K562 (cell line): ENCODE results near the gene ZNF260. TPM values are rescaled to one million over a fixed set of nuclear protein-coding genes. Genes with fewer than 3 reads are reported as not detected.

Source experiments
- ATAC-seq: fragments of 200-7000 bp; cut with Tn5 transposase; 3 replicates; pipeline ENCODE4 v1.9.1; 2020; ENCODE audit warnings: moderate library complexity
- BruUV-seq: library from RNA; stranded (reverse); fragments of 400-500 nt; replicated peaks from 2 replicates; lab custom pipeline; 2021; lab: Mats Ljungman, UMichigan
- CTCF ChIA-PET: fragments of 300-600 bp; formaldehyde crosslinking; extraction: SDS; loops from one replicate; lab custom pipeline; 2021; ENCODE audit warnings: low intra/inter-chr PET ratio; lab: Yijun Ruan, JAX
- POLR2A ChIA-PET: fragments of 300-600, 350-650 bp; sonication (Branson Sonifier 250); formaldehyde crosslinking; extraction: SDS; loops from one replicate; lab custom pipeline; 2021; ENCODE audit warnings: antibody characterized with exemption, inconsistent platforms; lab: Yijun Ruan, JAX
- DNase-seq, 4 experiments: peaks; one replicate each; pipeline versions ENCODE4 v3.0.0 to v3.0.0-alpha.2; 2011 to 2018; ENCODE audit warnings: low spot score in 3 of 4, mixed read lengths in 3 of 4; ENCODE audit errors: extremely low read depth in 1 of 4
- FAIRE-seq: peaks from 2 replicates; lab custom pipeline; 2011; peaks lifted over from hg19 to GRCh38; lab: Jason Lieb, UNC
- H2AFZ ChIP-seq: 2 replicates; pipeline ENCODE4 v1.6.0; 2011; ENCODE audit warnings: low read depth, low read length, control low read depth, inconsistent platforms
- H3K27ac ChIP-seq: fragments of 200-600 bp; 3 replicates; pipeline ENCODE4 v1.8.0; 2011; ENCODE audit warnings: low read depth, mild to moderate bottlenecking, control low read depth, inconsistent platforms, low read length, moderate library complexity, mixed read lengths; ENCODE audit errors: extremely low read depth
- H3K27me3 ChIP-seq, 2 experiments: fragments of 300-600 bp in 1 of 2; 2 replicates in 1 of 2; 3 replicates in 1 of 2; pipeline versions ENCODE4 v1.6.0 to v1.8.0; 2011; ENCODE audit warnings: inconsistent platforms in 2 of 2, low read length in 2 of 2, mild to moderate bottlenecking in 1 of 2, mixed read lengths in 1 of 2, moderate library complexity in 1 of 2; ENCODE audit not compliant: control insufficient read depth in 2 of 2, insufficient read depth in 2 of 2
- H3K36me3 ChIP-seq: fragments of 300-600 bp; 3 replicates; pipeline ENCODE4 v1.8.0; 2011; ENCODE audit warnings: mild to moderate bottlenecking, low read length, inconsistent platforms; ENCODE audit not compliant: control insufficient read depth, insufficient read depth
- H3K4me1 ChIP-seq, 2 experiments: fragments of 200-600 bp in 1 of 2; replicated peaks in 1 of 2; 2 replicates in 1 of 2; 3 replicates in 1 of 2; pipeline versions ENCODE4 v1.5.1 to v1.8.0; 2011; ENCODE audit warnings: inconsistent platforms in 2 of 2, low read length in 2 of 2, mild to moderate bottlenecking in 1 of 2, mixed read lengths in 1 of 2, moderate library complexity in 1 of 2; ENCODE audit not compliant: control insufficient read depth in 2 of 2, insufficient read depth in 2 of 2
- H3K4me2 ChIP-seq: 2 replicates; pipeline ENCODE4 v1.6.1; 2011; ENCODE audit warnings: low read length, control low read depth, inconsistent platforms, mixed read lengths; ENCODE audit not compliant: insufficient read depth
- H3K4me3 ChIP-seq: fragments of 200-600 bp; sonication (generic), shearing (Covaris generic); 2 replicates; pipeline ENCODE4 v1.5.1; 2016; ENCODE audit warnings: control low read depth, inconsistent platforms
- H3K79me2 ChIP-seq: fragments of 200-600 bp; 3 replicates; pipeline ENCODE4 v1.8.0; 2011; ENCODE audit warnings: low read length, inconsistent platforms; ENCODE audit not compliant: control insufficient read depth, insufficient read depth
- H3K9ac ChIP-seq, 2 experiments: 2 replicates each; pipeline versions ENCODE4 v1.6.0 to v1.6.1; 2011; ENCODE audit warnings: low read depth in 2 of 2, low read length in 2 of 2, control low read depth in 1 of 2, inconsistent platforms in 1 of 2, mild to moderate bottlenecking in 1 of 2, mixed read lengths in 1 of 2; ENCODE audit not compliant: insufficient read depth in 1 of 2
- H3K9me1 ChIP-seq: one replicate; pipeline ENCODE4 v1.6.0; 2011; ENCODE audit warnings: inconsistent platforms, mild to moderate bottlenecking, low read length, moderate library complexity; ENCODE audit not compliant: control insufficient read depth, insufficient read depth
- H3K9me3 ChIP-seq: replicated peaks from 2 replicates; pipeline ENCODE4 v1.5.1; 2011; ENCODE audit warnings: low read depth, low read length, inconsistent platforms; ENCODE audit not compliant: control insufficient read depth, insufficient read depth
- H4K20me1 ChIP-seq: replicated peaks from 2 replicates; pipeline ENCODE4 v1.6.1; 2011; ENCODE audit warnings: low read length, inconsistent platforms, mixed read lengths; ENCODE audit not compliant: control insufficient read depth, insufficient read depth
- C11orf30 ChIP-seq: fragments of 450-650 bp; IDR thresholded peaks from 2 replicates; pipeline ENCODE4 v1.6.1; 2016; ENCODE audit warnings: low read depth, mild to moderate bottlenecking
- CXXC5 ChIP-seq: fragments of 250-450 bp; sonication (Bioruptor Pico); IDR thresholded peaks from 2 replicates; pipeline ENCODE4 v1.8.0; 2022; ENCODE audit warnings: inconsistent platforms, mild to moderate bottlenecking, moderate library complexity
- HNRNPUL1 ChIP-seq: fragments of 200-400 bp; formaldehyde crosslinking; IDR thresholded peaks from 2 replicates; pipeline ENCODE4 v1.6.1; 2017; ENCODE audit warnings: low read length
- KDM2B ChIP-seq: fragments of 250-450 bp; sonication (Bioruptor Pico); IDR thresholded peaks from 2 replicates; pipeline ENCODE4 v1.8.0; 2021; ENCODE audit warnings: mild to moderate bottlenecking, moderate library complexity
- MTA3 ChIP-seq: fragments of 450-650 bp; formaldehyde crosslinking; IDR thresholded peaks from 2 replicates; pipeline ENCODE4 v1.6.1; 2017; ENCODE audit warnings: mild to moderate bottlenecking, borderline replicate concordance
- ZNF174 ChIP-seq: fragments of 250-450 bp; sonication (Bioruptor Pico); IDR thresholded peaks from 2 replicates; pipeline ENCODE4 v1.4.0; 2020; ENCODE audit warnings: mild to moderate bottlenecking
- ZNF263 ChIP-seq: sonication (generic); formaldehyde crosslinking; IDR thresholded peaks from 2 replicates; pipeline ENCODE4 v1.8.0; 2022; ENCODE audit warnings: mild to moderate bottlenecking, missing genetic modification reagents, borderline replicate concordance
- ZNF77 ChIP-seq: fragments of 250-450 bp; sonication (Bioruptor Pico); IDR thresholded peaks from 2 replicates; pipeline ENCODE4 v1.5.0; 2020
- ZZZ3 ChIP-seq: fragments of 450-650 bp; IDR thresholded peaks from 2 replicates; pipeline ENCODE4 v1.6.1; 2016; ENCODE audit warnings: antibody characterized with exemption, mild to moderate bottlenecking, moderate library complexity
- WGBS: fragments of 100-300 bp; shearing (Covaris generic); methylation state at CpG from one replicate; pipeline ENCODE4 v1.1.6; 2016; ENCODE audit warnings: low coverage, mixed read lengths; ENCODE audit not compliant: insufficient coverage; ENCODE audit errors: missing lambda C conversion rate; 5-methylcytosine and 5-hydroxymethylcytosine counted together
- in situ Hi-C: fragments of 300-500 bp; cut with MboI; formaldehyde crosslinking; loops from 4 replicates; pipeline ENCODE4 v1.15.0; 2018; ENCODE audit warnings: inconsistent platforms, mixed read lengths
- intact Hi-C: fragments of 100-400 bp; cut with micrococcal nuclease; formaldehyde crosslinking; loops from 2 replicates; pipeline ENCODE4 v1.14.2; 2022
- polyA plus RNA-seq, 8 experiments: library from polyadenylated mRNA; depleted of rRNA in 4 of 8; stranded (reverse) in 5 of 8; unstranded in 3 of 8; fragments of >200 nt; fragmentation: Nextera tagmentation in 2 of 8; fragmentation: Illumina TruSeq in 1 of 8; extraction: Ambion mirVana in 2 of 8; extraction: Trizol in 1 of 8; gene quantifications; 2 replicates each; pipeline versions ENCODE4 v1.2.1 to v1.2.3, GENCODE V29; 2011 to 2014; ENCODE audit warnings: inconsistent platforms in 1 of 8, missing spikeins in 1 of 8
- total RNA-seq, 7 experiments: library from RNA; depleted of rRNA in 6 of 7; stranded (reverse); fragments of >200 nt in 6 of 7; fragmentation: Illumina TruSeq in 2 of 7; extraction: Trizol in 2 of 7; gene quantifications; 2 replicates each; pipeline versions ENCODE4 v1.2.1 to v1.2.3, GENCODE V29; 2011 to 2021; ENCODE audit warnings: low replicate concordance in 1 of 7
- TF ChIP-seq, protein P1 (sequence below): fragments of 250-450 bp; sonication (Bioruptor Pico); IDR thresholded peaks from 2 replicates; pipeline ENCODE4 v1.8.0; 2021; ENCODE audit warnings: borderline replicate concordance, mild to moderate bottlenecking, moderate library complexity; ENCODE audit not compliant: poor library complexity, severe bottlenecking
- TF ChIP-seq, protein P2 (sequence below), 3 experiments: IDR thresholded peaks in 2 of 3; conservative IDR thresholded peaks in 1 of 3; 2 replicates each; pipeline ENCODE4 v1.5.1; 2011 to 2012; ENCODE audit warnings: low read length in 3 of 3, mild to moderate bottlenecking in 3 of 3, control low read depth in 2 of 3, improper control_type of control experiment in 1 of 3, inconsistent platforms in 1 of 3, low read depth in 1 of 3, mixed read lengths in 1 of 3, moderate library complexity in 1 of 3; ENCODE audit not compliant: insufficient read depth in 2 of 3

ZNF260 gene
- total and polyA plus RNA-seq, 9 of the 15 experiments (the other 6 are each of a cell fraction or from before 2014, with no cell fraction given) = 2.6 to 16.6 (median 5.8) TPM

DNA sequence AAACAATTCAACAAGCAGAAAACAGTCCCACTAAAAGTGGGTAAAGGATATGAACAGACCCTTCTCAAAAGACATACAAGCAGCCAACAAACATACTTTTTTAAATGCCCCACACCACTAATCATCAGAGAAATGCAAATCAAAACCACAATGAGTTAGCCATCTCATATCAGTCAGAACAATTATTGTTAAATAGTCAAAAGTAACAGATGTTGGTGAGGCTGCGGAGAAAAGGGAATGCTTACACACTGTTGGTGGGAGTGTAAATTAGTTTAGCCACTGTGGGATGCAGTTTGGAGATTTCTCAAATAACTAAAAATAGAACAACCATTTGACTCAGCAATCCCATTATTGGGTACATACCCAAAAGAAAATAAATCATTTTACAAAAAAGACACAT is 36.3 kb upstream of the ZNF260 start:
- Histone ChIP-seq H3K9ac (no peak overlapping the region), H3K79me2 (peaks cover 34% of the 10 kb centered on the region; the same call in 2 of the 3 replicates), H3K27ac (no peak overlapping the region), H3K4me1 (no peaks in the 10 kb centered on the region; a peak in 1 of 5 replicates), H3K27me3 (no peaks in the 10 kb centered on the region), H4K20me1 (no peaks in the 10 kb centered on the region), H3K4me2 (no peak overlapping the region), H3K36me3 (peaks cover 26% of the 10 kb centered on the region; the same call in 2 of the 3 replicates), H3K9me3 (peaks cover 2% of the 10 kb centered on the region), H3K9me1 (no peaks in the 10 kb centered on the region), H3K4me3 (no peak overlapping the region), H2AFZ (no peak overlapping the region)
- no peak for DNase-seq
- FAIRE-seq = no peak
- ATAC-seq = no peak
- 100% methylated on average over 1 of the region's 1 CpG for WGBS
- no peak for TF ChIP-seq HNRNPUL1
- in situ Hi-C loops = no loop called here
- POLR2A ChIA-PET = interaction anchor here (1.5 kb wide), 1 partner anchor 9 kb away, joined by 8 read pairs; the partner anchor contains the start of gene ZNF529
- BruUV-seq = no TSS peak
- CTCF ChIA-PET = no interaction called here
- intact Hi-C loops = no loop called here

DNA sequence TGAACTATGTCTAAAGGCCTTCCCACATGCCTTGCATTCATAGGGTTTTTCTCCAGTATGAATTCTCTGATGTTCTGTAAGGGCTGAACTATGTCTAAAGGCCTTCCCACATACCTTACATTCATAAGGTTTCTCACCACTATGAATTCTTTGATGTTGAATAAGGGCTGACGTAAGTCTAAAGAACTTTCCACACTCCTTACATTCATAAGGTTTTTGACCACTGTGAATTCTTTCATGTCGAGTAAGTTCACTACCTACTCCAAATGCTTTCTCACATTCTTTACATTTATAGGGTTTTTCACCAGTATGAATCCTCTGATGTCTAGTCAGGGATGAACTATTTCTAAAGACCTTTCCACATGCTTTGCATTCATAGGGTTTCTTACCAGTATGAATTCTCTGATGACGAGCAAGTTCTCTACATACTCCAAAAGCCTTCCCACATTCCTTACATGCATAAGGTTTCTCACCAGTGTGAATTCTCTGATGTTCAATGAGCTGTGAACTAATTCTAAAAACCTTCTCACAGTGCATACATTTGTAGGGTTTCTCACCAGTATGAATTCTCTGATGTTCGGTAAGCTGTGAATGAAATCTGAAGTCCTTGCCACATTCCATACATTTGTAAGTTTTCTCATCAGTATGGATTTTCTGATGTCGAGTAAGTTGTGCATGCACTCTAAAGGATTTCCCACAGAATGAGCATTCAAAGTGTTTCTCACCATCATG is 19.1 kb upstream of the ZNF260 start:
- Histone ChIP-seq H3K4me3 (no peak overlapping the region), H3K36me3 (peaks cover 59% of the 10 kb centered on the region), H3K27ac (no peak overlapping the region), H2AFZ (no peak overlapping the region), H4K20me1 (no peaks in the 10 kb centered on the region), H3K27me3 (no peaks in the 10 kb centered on the region), H3K9me1 (no peaks in the 10 kb centered on the region), H3K79me2 (no peaks in the 10 kb centered on the region), H3K4me1 (no peaks in the 10 kb centered on the region), H3K4me2 (no peak overlapping the region), H3K9me3 (peaks cover 34% of the 10 kb centered on the region), H3K9ac (no peak overlapping the region)
- 88% methylated on average over 5 of the region's 5 CpGs for WGBS
- ChIA-PET CTCF (no interaction called here), POLR2A (interaction anchor here (1.0 kb wide), 1 partner anchor 19 kb away, joined by 3 read pairs; the partner anchor contains the start of gene ZNF260)
- in situ Hi-C loops = no loop called here
- intact Hi-C loops = no loop called here
- FAIRE-seq (no peak), ATAC-seq (no peak), DNase-seq (peak in 1 of 4 experiments; percentile 5)
- BruUV-seq = no TSS peak
- TF ChIP-seq, protein P1, sequence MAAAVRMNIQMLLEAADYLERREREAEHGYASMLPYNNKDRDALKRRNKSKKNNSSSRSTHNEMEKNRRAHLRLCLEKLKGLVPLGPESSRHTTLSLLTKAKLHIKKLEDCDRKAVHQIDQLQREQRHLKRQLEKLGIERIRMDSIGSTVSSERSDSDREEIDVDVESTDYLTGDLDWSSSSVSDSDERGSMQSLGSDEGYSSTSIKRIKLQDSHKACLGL = no peak
- TF ChIP-seq MTA3 = 0 out of 2 replicates have a peak, but pooled peaks have one; percentile 43
- no peak for TF ChIP-seq ZZZ3
- TF ChIP-seq C11orf30 = no peak
- TF ChIP-seq, protein P2, sequence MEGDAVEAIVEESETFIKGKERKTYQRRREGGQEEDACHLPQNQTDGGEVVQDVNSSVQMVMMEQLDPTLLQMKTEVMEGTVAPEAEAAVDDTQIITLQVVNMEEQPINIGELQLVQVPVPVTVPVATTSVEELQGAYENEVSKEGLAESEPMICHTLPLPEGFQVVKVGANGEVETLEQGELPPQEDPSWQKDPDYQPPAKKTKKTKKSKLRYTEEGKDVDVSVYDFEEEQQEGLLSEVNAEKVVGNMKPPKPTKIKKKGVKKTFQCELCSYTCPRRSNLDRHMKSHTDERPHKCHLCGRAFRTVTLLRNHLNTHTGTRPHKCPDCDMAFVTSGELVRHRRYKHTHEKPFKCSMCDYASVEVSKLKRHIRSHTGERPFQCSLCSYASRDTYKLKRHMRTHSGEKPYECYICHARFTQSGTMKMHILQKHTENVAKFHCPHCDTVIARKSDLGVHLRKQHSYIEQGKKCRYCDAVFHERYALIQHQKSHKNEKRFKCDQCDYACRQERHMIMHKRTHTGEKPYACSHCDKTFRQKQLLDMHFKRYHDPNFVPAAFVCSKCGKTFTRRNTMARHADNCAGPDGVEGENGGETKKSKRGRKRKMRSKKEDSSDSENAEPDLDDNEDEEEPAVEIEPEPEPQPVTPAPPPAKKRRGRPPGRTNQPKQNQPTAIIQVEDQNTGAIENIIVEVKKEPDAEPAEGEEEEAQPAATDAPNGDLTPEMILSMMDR (IDR thresholded peaks at IDR 0.05 in 2 of 3, conservative IDR thresholded peaks at IDR 0.05 in 1 of 3; ENCODE audit: insufficient read depth in 2 of 3, low read depth in 1 of 3, low read length in 3 of 3) = no peak
- no peak for TF ChIP-seq KDM2B (CRISPR knock-in tag)
- no peak for TF ChIP-seq CXXC5
- no peak for TF ChIP-seq ZNF263
- TF ChIP-seq ZNF174 (CRISPR knock-in tag) = no peak
- TF ChIP-seq ZNF77 (CRISPR knock-in tag) = no peak
